Aorta (tissue), 5 donors: ENCODE data around the gene PEMT. TPM values are rescaled to one million over a fixed set of nuclear protein-coding genes. Genes with fewer than 3 reads are reported as not detected.
A peak's percentile ranks its signal among the peaks of the same experiment; 100 is the strongest.

Source experiments
- ATAC-seq: fragments of 200-7000 bp; cut with Tn5 transposase; one replicate; pipeline ENCODE4 v1.9.1; 2022; ENCODE audit warnings: moderate library complexity; ENCODE audit not compliant: low FRiP score
- DNase-seq, 2 donors: peaks; one replicate each; pipeline ENCODE4 v3.0.0-alpha.2; 2020
- H3K27ac ChIP-seq, 2 donors: one replicate each; pipeline ENCODE4 v1.5.1; 2013; ENCODE audit warnings: low read length in 2 of 2, mild to moderate bottlenecking in 2 of 2, moderate library complexity in 2 of 2, control low read depth in 1 of 2, inconsistent platforms in 1 of 2, low read depth in 1 of 2
- H3K27me3 ChIP-seq, 2 donors: one replicate each; pipeline ENCODE4 v1.6.1; 2013; ENCODE audit warnings: control low read depth in 1 of 2, low read length in 1 of 2, mild to moderate bottlenecking in 1 of 2, moderate library complexity in 1 of 2; ENCODE audit not compliant: insufficient read depth in 2 of 2, control insufficient read depth in 1 of 2
- H3K36me3 ChIP-seq, 2 donors: one replicate each; pipeline ENCODE4 v1.6.1; 2013; ENCODE audit warnings: control low read depth in 1 of 2, low read length in 1 of 2, mild to moderate bottlenecking in 1 of 2; ENCODE audit not compliant: insufficient read depth in 2 of 2, control insufficient read depth in 1 of 2
- H3K4me1 ChIP-seq, 2 donors: one replicate each; pipeline ENCODE4 v1.6.1; 2013; ENCODE audit warnings: low read length in 2 of 2, control low read depth in 1 of 2, mild to moderate bottlenecking in 1 of 2, moderate library complexity in 1 of 2; ENCODE audit not compliant: insufficient read depth in 2 of 2, control insufficient read depth in 1 of 2
- H3K4me3 ChIP-seq, 2 donors: one replicate each; pipeline ENCODE4 v1.5.1; 2013; ENCODE audit warnings: low read length in 2 of 2, control low read depth in 1 of 2, mild to moderate bottlenecking in 1 of 2
- H3K9me3 ChIP-seq: one replicate; pipeline ENCODE4 v1.6.1; 2013; ENCODE audit warnings: mild to moderate bottlenecking, low read length; ENCODE audit not compliant: control insufficient read depth
- WGBS, 2 donors: extraction: QIAGEN DNeasy Blood & Tissue Kit; methylation state at CpG; one replicate each; pipeline ENCODE4 v1.1.7; 2013; 5-methylcytosine and 5-hydroxymethylcytosine counted together
- intact Hi-C, 2 donors: fragments of 100-400 bp; cut with DNase I; formaldehyde crosslinking; loops; one replicate each; pipeline versions ENCODE4 v1.14.2 to v1.15.0; 2022
- polyA plus RNA-seq, 2 donors: library from polyadenylated mRNA; stranded (reverse); fragments of 200-250 nt; gene quantifications; one replicate each; pipeline ENCODE4 v1.2.3, GENCODE V29; 2013
- total RNA-seq, 2 donors: library from RNA; stranded (reverse); fragmentation: NEBNext Ultra II Directional; extraction: Animal tissue kit (Norgen Biotek cat#: 25700); gene quantifications; one replicate each; pipeline ENCODE4 v1.2.1, GENCODE V29; 2021
- donor health status: healthy with polysubstance abuse.
- donor health status: Bipolar disorder and iron deficiency.
- donor health status: DM: no; HTN: no; CAD: no.
- donor health status: DM: no; HTN: no; CAD: no.
- donor health status: DM: yes; HTN: yes; CAD: no.

PEMT gene
- total and polyA plus RNA-seq, 4 donors = 4.5 to 23.8 (median 16.5) TPM

- Histone ChIP-seq H3K27me3 (no peaks in the 10 kb centered on the region), H3K36me3 (no peaks in the 10 kb centered on the region), H3K9me3 (no peaks in the 10 kb centered on the region), H3K27ac (no peak overlapping the region), H3K4me1 (no peaks in the 10 kb centered on the region), H3K4me3 (no peak overlapping the region)
- ATAC-seq = no peak
- intact Hi-C loops = loop anchor here (2.0 to 5.0 kb wide), 3 partner anchors 73 to 213 kb away; partner anchors contain the start of gene RASD1 (in 1 of the 2)
- no peak for DNase-seq
- 74 to 78% methylated on average over 4 of the region's 4 CpGs for WGBS, 2 donors
Measured at GRCh38 chr17:17569691-17570090, 21.8 kb downstream of the PEMT start.

DNA sequence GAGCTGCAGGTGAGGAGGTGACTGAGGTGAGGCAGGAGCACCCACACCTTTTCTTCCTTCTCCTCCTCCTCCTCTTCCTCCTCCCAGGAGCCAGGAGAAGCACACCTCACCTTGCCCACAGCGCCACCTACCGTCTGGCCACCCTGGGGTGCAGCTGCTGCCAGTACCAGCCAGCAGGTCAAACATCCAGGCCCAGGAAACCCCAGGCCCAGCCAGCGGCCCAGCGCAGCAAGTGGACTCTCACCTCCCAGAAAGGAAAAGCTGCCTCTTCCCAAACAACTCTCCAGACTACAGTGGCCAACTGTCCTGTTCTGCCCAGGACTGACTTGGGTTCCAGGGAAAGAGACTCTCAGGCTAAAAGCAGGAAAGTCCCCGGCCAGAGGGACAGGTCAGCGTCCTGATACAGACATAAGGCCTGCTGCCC is 22.7 kb downstream of the PEMT start:
- intact Hi-C loops = loop anchor here (1.0 to 5.0 kb wide), 3 partner anchors 72 to 211 kb away; partner anchors contain the start of gene RASD1 (in 2 of the 2)
- no peaks in the 10 kb centered on the region for H3K27me3 ChIP-seq
- no peaks in the 10 kb centered on the region for H3K4me1 ChIP-seq
- no peak overlapping the region for H3K4me3 ChIP-seq
- no peaks in the 10 kb centered on the region for H3K9me3 ChIP-seq
- DNase-seq = peak; percentile 71 to 87
- no peak for ATAC-seq
- WGBS, 2 donors = 76 to 80% methylated on average over 6 of the region's 6 CpGs
- H3K36me3 ChIP-seq = no peaks in the 10 kb centered on the region
- no peak overlapping the region for H3K27ac ChIP-seq

- ATAC-seq (peak; percentile 53), DNase-seq (peak; percentile 85 to 87)
- Histone ChIP-seq H3K9me3 (no peaks in the 10 kb centered on the region), H3K36me3 (no peaks in the 10 kb centered on the region), H3K4me3 (no peak overlapping the region), H3K27me3 (no peaks in the 10 kb centered on the region), H3K27ac (peak overlapping the region in 1 of 2 donors; percentile 23), H3K4me1 (no peaks in the 10 kb centered on the region)
- WGBS, 2 donors = 1 to 8% methylated on average over 7 of the region's 7 CpGs
- intact Hi-C loops = loop anchor here (1.0 to 5.0 kb wide), 3 partner anchors 71 to 210 kb away; partner anchors contain the start of gene RASD1 (in 2 of the 2)
Measured at GRCh38 chr17:17567631-17568030, 23.9 kb downstream of the PEMT start.

DNA sequence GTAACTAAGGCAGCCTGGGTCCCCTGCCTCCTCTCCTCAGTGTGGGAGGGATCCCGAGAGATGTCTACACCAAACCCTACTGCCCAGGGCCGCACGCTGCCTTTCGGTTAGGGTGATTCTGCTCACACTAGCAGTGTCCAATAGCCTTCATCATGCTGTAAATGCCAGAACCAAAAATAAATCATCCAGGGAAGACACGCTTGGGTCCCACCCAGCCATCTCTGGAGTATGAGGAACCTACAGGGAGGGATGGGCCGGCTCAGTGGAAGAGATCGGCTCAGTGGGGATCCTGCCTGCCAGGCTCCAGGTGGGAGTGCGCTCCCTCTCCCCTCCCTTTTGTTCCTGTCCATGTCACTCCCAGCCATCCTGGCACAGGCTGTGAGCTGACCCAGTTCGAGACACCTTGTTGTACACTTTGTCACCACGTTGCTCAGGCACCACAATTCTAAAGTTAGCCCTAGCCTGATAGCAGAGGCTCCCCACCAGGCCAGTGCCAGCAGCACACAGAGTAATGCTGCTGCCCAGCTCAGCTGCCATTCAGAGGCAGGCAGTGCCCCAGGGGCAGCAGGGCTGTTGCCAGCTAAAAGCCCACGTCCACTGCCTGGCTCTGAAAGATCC is 24.5 kb downstream of the PEMT start:
- Histone ChIP-seq H3K27me3 (no peaks in the 10 kb centered on the region), H3K36me3 (no peaks in the 10 kb centered on the region), H3K27ac (peak overlapping the region in 1 of 2 donors; percentile 23), H3K4me1 (no peaks in the 10 kb centered on the region), H3K9me3 (no peaks in the 10 kb centered on the region), H3K4me3 (no peak overlapping the region)
- 19 to 25% methylated on average over 11 of the region's 11 CpGs for WGBS, 2 donors
- DNase-seq (no peak), ATAC-seq (no peak)
- intact Hi-C loops = loop anchor here in 1 of 2 donors (5.0 kb wide), 1 partner anchor 210 kb away; no protein-coding TSS in a partner anchor

- ATAC-seq (peak; percentile 36), DNase-seq (no peak)
- no peaks in the 10 kb centered on the region for H3K27me3 ChIP-seq
- no peaks in the 10 kb centered on the region for H3K36me3 ChIP-seq
- no peaks in the 10 kb centered on the region for H3K4me1 ChIP-seq
- no peaks in the 10 kb centered on the region for H3K9me3 ChIP-seq
- no peak overlapping the region for H3K27ac ChIP-seq
- intact Hi-C loops = loop anchor here in 1 of 2 donors (5.0 kb wide), 1 partner anchor 208 kb away; no protein-coding TSS in a partner anchor
- H3K4me3 ChIP-seq = no peak overlapping the region
- WGBS, 2 donors = 63 to 74% methylated on average over 10 of the region's 10 CpGs
Measured at GRCh38 chr17:17565471-17566339, 25.8 kb downstream of the PEMT start.

DNA sequence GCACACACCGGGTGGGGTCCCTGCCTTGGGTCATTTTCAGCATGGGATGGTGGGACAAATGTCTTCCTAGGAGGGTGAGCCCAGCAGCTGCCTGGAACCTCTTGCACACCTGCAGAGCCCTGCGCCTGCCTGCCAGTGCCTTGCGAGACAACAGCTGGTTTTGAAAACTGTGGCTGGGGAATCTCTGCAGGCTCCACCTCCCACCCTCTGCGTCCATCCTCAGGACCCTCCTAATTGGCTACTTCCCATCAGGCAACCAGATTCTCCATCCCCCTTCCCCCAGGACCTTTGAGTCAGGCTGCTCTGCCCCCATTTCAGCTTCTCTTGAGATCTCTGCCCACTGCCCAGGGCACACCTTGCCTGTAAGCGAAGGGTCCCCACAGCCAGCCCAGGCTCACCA is 26.6 kb downstream of the PEMT start:
- WGBS, 2 donors = 94 to 96% methylated on average over 5 of the region's 5 CpGs
- H3K4me1 ChIP-seq = no peaks in the 10 kb centered on the region

GRCh38 chr17:17564323-17564722 is 27.2 kb downstream of the PEMT start:
- no peaks in the 10 kb centered on the region for H3K9me3 ChIP-seq
- intact Hi-C loops = no loop called here
- H3K4me3 ChIP-seq = no peak overlapping the region
- WGBS, 2 donors = 95 to 96% methylated on average over 4 of the region's 4 CpGs
- no peaks in the 10 kb centered on the region for H3K4me1 ChIP-seq
- no peak overlapping the region for H3K27ac ChIP-seq
- DNase-seq = no peak
- ATAC-seq = no peak
- H3K27me3 ChIP-seq = no peaks in the 10 kb centered on the region
- no peaks in the 10 kb centered on the region for H3K36me3 ChIP-seq

More for the DNA sequence above, 26.6 kb downstream of the PEMT start:
- Histone ChIP-seq H3K27me3 (no peaks in the 10 kb centered on the region), H3K36me3 (no peaks in the 10 kb centered on the region), H3K9me3 (no peaks in the 10 kb centered on the region), H3K4me3 (no peak overlapping the region), H3K27ac (no peak overlapping the region)
- ATAC-seq = no peak
- DNase-seq = no peak
- intact Hi-C loops = loop anchor here in 1 of 2 donors (5.0 kb wide), 1 partner anchor 208 kb away; no protein-coding TSS in a partner anchor

GRCh38 chr17:17563530-17563929 is 28.0 kb downstream of the PEMT start:
- ATAC-seq (no peak), DNase-seq (no peak)
- Histone ChIP-seq H3K9me3 (no peaks in the 10 kb centered on the region), H3K36me3 (no peaks in the 10 kb centered on the region), H3K4me1 (no peaks in the 10 kb centered on the region), H3K4me3 (no peak overlapping the region), H3K27ac (no peak overlapping the region), H3K27me3 (no peaks in the 10 kb centered on the region)
- WGBS, 2 donors = 96 to 99% methylated on average over 13 of the region's 13 CpGs
- intact Hi-C loops = no loop called here
